Islet of Langerhans (tissue), 1 donor: ENCODE data around the gene MYO7B.

Source experiments
- FAIRE-seq: peaks from one replicate; lab custom pipeline; 2011; peaks lifted over from hg19 to GRCh38; lab: Jason Lieb, UNC

MYO7B gene

GRCh38 chr2:127590386-127591190 lies 55.1 kb downstream of the MYO7B start:
- FAIRE-seq = no peak

- FAIRE-seq = no peak
Measured at GRCh38 chr2:127591221-127591923, 55.9 kb downstream of the MYO7B start.

DNA sequence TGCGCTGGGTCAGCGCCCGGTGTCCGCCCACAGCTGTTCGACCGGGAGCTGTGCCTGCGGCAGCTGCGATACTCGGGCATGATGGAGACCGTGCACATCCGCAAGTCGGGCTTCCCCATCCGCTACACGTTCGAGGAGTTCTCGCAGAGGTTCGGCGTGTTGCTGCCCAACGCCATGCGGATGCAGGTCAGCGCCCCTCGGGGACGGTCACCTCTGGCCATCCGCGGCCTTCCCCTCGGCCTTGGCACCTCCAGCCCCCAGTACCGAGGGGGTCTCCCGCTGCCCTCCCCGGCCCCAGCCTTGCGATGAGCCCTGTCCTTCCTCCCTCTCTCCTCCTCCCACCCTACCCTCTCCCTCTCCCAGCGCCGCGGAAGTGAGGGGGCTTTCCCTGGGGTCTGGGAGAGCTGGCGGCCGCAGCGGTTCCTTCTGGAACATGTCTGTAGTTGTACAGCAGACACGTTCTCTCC lies 57.3 kb downstream of the MYO7B start:
- no peak for FAIRE-seq

GRCh38 chr2:127593228-127594115 lies 58.0 kb downstream of the MYO7B start:
- FAIRE-seq = no peak

- FAIRE-seq = no peak
Measured at GRCh38 chr2:127594116-127594591, 58.7 kb downstream of the MYO7B start.

- FAIRE-seq = no peak
Measured at GRCh38 chr2:127596311-127597045, 61.0 kb downstream of the MYO7B start.

- no peak for FAIRE-seq
Measured at GRCh38 chr2:127597046-127597983, 61.8 kb downstream of the MYO7B start.

GRCh38 chr2:127597984-127598380 lies 62.5 kb downstream of the MYO7B start:
- FAIRE-seq = no peak

DNA sequence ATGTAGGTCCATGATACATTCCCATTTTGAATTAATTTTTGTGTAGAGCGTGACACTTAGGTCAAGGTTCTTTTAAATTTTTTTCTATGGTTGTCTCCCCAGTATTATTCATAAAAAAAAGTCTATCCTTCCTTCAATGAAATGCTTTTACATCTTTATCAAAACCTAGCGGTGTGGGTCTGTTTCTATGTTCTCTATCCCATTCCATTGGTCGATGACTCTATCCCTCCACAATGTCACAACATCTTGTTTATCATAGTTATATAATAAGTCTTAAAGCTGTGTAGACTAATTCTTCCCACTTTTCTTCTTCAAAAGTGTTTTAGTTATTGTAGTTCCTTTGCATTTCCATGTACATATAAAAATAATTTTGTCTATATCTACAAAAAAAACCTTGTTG lies 63.2 kb downstream of the MYO7B start:
- no peak for FAIRE-seq

GRCh38 chr2:127599211-127599610 lies 63.7 kb downstream of the MYO7B start:
- FAIRE-seq = no peak

- FAIRE-seq = no peak
Measured at GRCh38 chr2:127604986-127605385, 69.5 kb downstream of the MYO7B start.

GRCh38 chr2:127605691-127606263 lies 70.3 kb downstream of the MYO7B start:
- FAIRE-seq = no peak

- FAIRE-seq = no peak
Measured at GRCh38 chr2:127606625-127607398, 71.3 kb downstream of the MYO7B start.

- no peak for FAIRE-seq
Measured at GRCh38 chr2:127607399-127607908, 72.0 kb downstream of the MYO7B start.

- no peak for FAIRE-seq
Measured at GRCh38 chr2:127608061-127609030, 72.9 kb downstream of the MYO7B start.

DNA sequence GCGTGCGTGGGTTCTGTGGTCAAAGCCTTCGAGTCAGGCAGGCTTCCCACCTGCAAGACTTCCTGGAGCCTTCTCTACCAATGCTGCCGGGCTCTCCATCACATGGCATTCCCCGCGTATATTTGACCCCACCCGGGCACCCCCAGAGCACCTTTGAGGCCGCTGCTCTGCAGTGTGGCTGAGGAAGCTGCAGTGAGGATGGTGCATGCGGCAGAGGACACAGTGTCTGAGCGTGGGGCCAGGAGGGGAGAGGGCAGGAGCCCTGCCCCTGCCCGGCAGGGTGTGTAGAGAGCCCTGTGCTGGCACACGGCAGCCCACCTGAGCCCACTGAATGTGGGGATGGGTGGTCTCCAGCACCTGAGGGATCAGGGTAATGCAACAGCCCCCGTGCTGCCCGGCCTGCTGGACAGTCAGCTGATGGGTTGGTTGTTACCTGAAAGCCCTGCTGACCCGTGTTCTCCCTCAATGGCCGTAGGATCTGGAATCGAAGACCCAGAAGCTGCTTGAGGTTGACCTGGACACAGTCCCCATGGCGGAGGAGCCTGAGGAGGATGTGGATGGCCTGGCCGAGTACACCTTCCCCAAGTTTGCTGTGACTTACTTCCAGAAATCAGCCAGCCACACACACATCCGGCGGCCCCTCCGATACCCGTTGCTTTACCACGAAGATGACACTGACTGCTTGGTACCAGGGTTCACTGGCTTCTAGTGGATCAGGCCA lies 73.7 kb downstream of the MYO7B start:
- FAIRE-seq = no peak

DNA sequence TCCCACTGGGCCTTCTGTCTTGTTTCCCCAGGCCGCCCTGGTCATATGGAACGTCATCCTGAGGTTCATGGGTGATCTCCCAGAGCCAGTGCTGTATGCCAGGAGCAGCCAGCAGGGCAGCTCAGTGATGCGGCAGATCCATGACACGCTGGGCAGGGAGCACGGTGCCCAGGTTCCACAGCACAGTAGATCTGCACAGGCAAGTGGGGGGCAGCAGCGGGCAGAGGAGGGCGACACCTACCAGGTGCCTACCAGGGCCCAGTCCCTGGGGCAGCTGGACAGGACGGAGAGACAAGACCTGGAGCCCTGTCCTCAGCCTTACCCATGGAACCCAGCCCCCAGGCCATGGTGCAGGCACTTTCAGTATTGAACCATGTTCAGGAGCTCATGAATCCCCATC lies 74.3 kb downstream of the MYO7B start:
- FAIRE-seq = no peak
